NCI-H2227 (cell line): ENCODE results near the gene SSBP2.
A peak's percentile ranks its signal among the peaks of the same experiment; 100 is the strongest.
"Not testable (repeated sequence)": the region's sequence is repeated elsewhere in the genome, so short reads cannot be mapped to it uniquely, and the experiment has no call there.

Source experiments
- DNase-seq: peaks from one replicate; lab custom pipeline; 2025; ENCODE audit not compliant: unreplicated experiment; lab: John Stamatoyannopoulos, UW

SSBP2 gene

GRCh38 chr5:81469676-81470075, 281.2 kb downstream of the SSBP2 start:
- no peak for DNase-seq

GRCh38 chr5:81450940-81451339, 300.0 kb downstream of the SSBP2 start:
- no peak for DNase-seq

- DNase-seq: no peak
Measured at GRCh38 chr5:81435023-81435422, 315.9 kb downstream of the SSBP2 start.

GRCh38 chr5:81429985-81430384, 320.9 kb downstream of the SSBP2 start:
- DNase-seq: no peak

GRCh38 chr5:81429363-81429762, 321.5 kb downstream of the SSBP2 start:
- DNase-seq: no peak

- DNase-seq: no peak
Measured at GRCh38 chr5:81428861-81429260, 322.0 kb downstream of the SSBP2 start.

GRCh38 chr5:81428446-81428845, 322.5 kb downstream of the SSBP2 start:
- DNase-seq: no peak

- no peak for DNase-seq
Measured at GRCh38 chr5:81427566-81427965, 323.3 kb downstream of the SSBP2 start.

GRCh38 chr5:81426359-81427030, 324.4 kb downstream of the SSBP2 start:
- DNase-seq: no peak

GRCh38 chr5:81425569-81425968, 325.3 kb downstream of the SSBP2 start:
- DNase-seq: peak; percentile 50

GRCh38 chr5:81424728-81425127, 326.2 kb downstream of the SSBP2 start:
- DNase-seq: no peak

- DNase-seq: no peak
Measured at GRCh38 chr5:81422671-81423070, 328.2 kb downstream of the SSBP2 start.

GRCh38 chr5:81420039-81420667, 330.7 kb downstream of the SSBP2 start:
- no peak for DNase-seq

GRCh38 chr5:81418606-81419005, 332.3 kb downstream of the SSBP2 start:
- DNase-seq: no peak

- no peak for DNase-seq
Measured at GRCh38 chr5:81417052-81417451, 333.8 kb downstream of the SSBP2 start.

- DNase-seq: no peak
Measured at GRCh38 chr5:81409896-81410295, 341.0 kb downstream of the SSBP2 start.

GRCh38 chr5:81409361-81409760, 341.5 kb downstream of the SSBP2 start:
- no peak for DNase-seq

GRCh38 chr5:81408496-81408895, 342.4 kb downstream of the SSBP2 start:
- DNase-seq: no peak

GRCh38 chr5:81407811-81408210, 343.1 kb downstream of the SSBP2 start:
- not testable (repeated sequence) for DNase-seq

- DNase-seq: no peak
Measured at GRCh38 chr5:81405126-81405891, 345.6 kb downstream of the SSBP2 start.

GRCh38 chr5:81402192-81402930, 348.5 kb downstream of the SSBP2 start:
- no peak for DNase-seq
